ENCODE measurements around the gene SLC8A1.

GRCh38 chr2:40480073-40480472 lies 28.2 kb upstream of the SLC8A1 start:
- TF ChIP-seq EZH2 (IDR thresholded peaks at IDR 0.05; ENCODE audit: borderline replicate concordance, control insufficient read depth, low read depth, low read length), result no peak
- no peak for TF ChIP-seq CEBPB (IDR thresholded peaks at IDR 0.05; ENCODE audit: borderline replicate concordance in 1 of 2, low read depth in 2 of 2, low read length in 2 of 2)
- no peak for TF ChIP-seq JUNB (IDR thresholded peaks at IDR 0.05)
- no peak for TF ChIP-seq POLR2A (IDR thresholded peaks at IDR 0.05; ENCODE audit: low read depth, low read length)
- no peak for TF ChIP-seq MYC (IDR thresholded peaks at IDR 0.05; ENCODE audit: insufficient read depth, insufficient read length, insufficient replicate concordance, low read length, severe bottlenecking)
- TF ChIP-seq CTCF (IDR thresholded peaks at IDR 0.05 in 2 of 3, conservative IDR thresholded peaks at IDR 0.05 in 1 of 3; ENCODE audit: control insufficient read depth in 2 of 3, extremely low read depth in 1 of 3, insufficient read depth in 1 of 3, low read depth in 3 of 3, low read length in 3 of 3), result no peak
- TF ChIP-seq EP300 (IDR thresholded peaks at IDR 0.05; ENCODE audit: borderline replicate concordance in 1 of 2, control insufficient read depth in 1 of 2, low read depth in 2 of 2, low read length in 2 of 2), result no peak
- no peak for TF ChIP-seq E4F1 (IDR thresholded peaks at IDR 0.05; ENCODE audit: borderline replicate concordance, partially characterized antibody)
- no peak for TF ChIP-seq RFX5 (IDR thresholded peaks at IDR 0.05; ENCODE audit: low read depth, low read length)
- no peak for TF ChIP-seq ATF3 (IDR thresholded peaks at IDR 0.05; ENCODE audit: borderline replicate concordance, extremely low read depth, low read depth, low read length)
- TF ChIP-seq JUND (IDR thresholded peaks at IDR 0.05; ENCODE audit: low read depth, low read length), result no peak
- no peak for TF ChIP-seq HDAC2 (IDR thresholded peaks at IDR 0.05)
- no peak for TF ChIP-seq ZNF274 (IDR thresholded peaks at IDR 0.05; ENCODE audit: insufficient read depth, insufficient read length)

All from GM12878 (cell line).